Uterus (tissue), 4 donors: ENCODE measurements around the gene ZNF138. TPM values are rescaled to one million over a fixed set of nuclear protein-coding genes. Genes with fewer than 3 reads are reported as not detected.
"Not testable (repeated sequence)": the region's sequence is repeated elsewhere in the genome, so short reads cannot be mapped to it uniquely, and the experiment has no call there.

ENCODE experiments used
- DNase-seq, 2 donors: peaks; one replicate each; pipeline ENCODE4 v3.0.0-alpha.2; 2019 to 2020
- H3K27ac ChIP-seq, 2 donors: fragments of 200-600 bp; sonication (generic); 1 replicate in 1 of 2; 2 replicates in 1 of 2; pipeline ENCODE4 v1.5.1; 2016 to 2018
- H3K27me3 ChIP-seq, 2 donors: fragments of 200-600 bp; sonication (generic); one replicate each; pipeline ENCODE4 v1.5.1; 2018 to 2019; ENCODE audit warnings: control low read depth in 1 of 2
- H3K36me3 ChIP-seq, 2 donors: fragments of 200-600 bp; sonication (generic); one replicate each; pipeline ENCODE4 v1.5.1; 2019; ENCODE audit warnings: control low read depth in 1 of 2
- H3K4me1 ChIP-seq, 2 donors: fragments of 200-600 bp; sonication (generic); one replicate each; pipeline ENCODE4 v1.5.1; 2018 to 2019; ENCODE audit warnings: control low read depth in 1 of 2
- H3K4me3 ChIP-seq, 2 donors: fragments of 200-600 bp; sonication (generic); 1 replicate in 1 of 2; 2 replicates in 1 of 2; pipeline ENCODE4 v1.5.1; 2018 to 2019; ENCODE audit warnings: mild to moderate bottlenecking in 1 of 2
- H3K9me3 ChIP-seq, 2 donors: fragments of 200-600 bp; sonication (generic); one replicate each; pipeline ENCODE4 v1.5.1; 2019; ENCODE audit warnings: control low read depth in 1 of 2
- POLR2A ChIP-seq, 2 donors: fragments of 450-650 bp; IDR thresholded peaks; one replicate each; pipeline ENCODE4 v1.6.1; 2016; ENCODE audit warnings: antibody characterized with exemption in 2 of 2, mild to moderate bottlenecking in 1 of 2, moderate library complexity in 1 of 2
- intact Hi-C: fragments of 100-400 bp; cut with DNase I; formaldehyde crosslinking; loops from one replicate; pipeline ENCODE4 v1.15.1; 2023; ENCODE audit warnings: low total_unique reads
- total RNA-seq, 4 donors: library from RNA; depleted of rRNA in 3 of 4; stranded (reverse); fragments of >200 nt in 3 of 4; gene quantifications; one replicate each; pipeline versions ENCODE4 v1.1.0 to v1.2.4, GENCODE V29; 2014 to 2023
- TF ChIP-seq, protein P1 (sequence below), 4 experiments: fragments of 200-600 bp in 2 of 4; fragments of 450-650 bp in 2 of 4; sonication (generic) in 2 of 4; IDR thresholded peaks; one replicate each; pipeline ENCODE4 v1.5.1; 2016 to 2019; ENCODE audit warnings: antibody characterized with exemption in 4 of 4, mild to moderate bottlenecking in 2 of 4, moderate library complexity in 1 of 4
- donor health status: DM: yes; HTN: yes; CAD: no.

ZNF138 gene
- total RNA-seq, 4 donors from 2014 or later: 13.5 to 27.7 (median 15.2) TPM

GRCh38 chr7:64793106-64793755, 997 bp upstream of the ZNF138 start:
- no peaks in the 10 kb centered on the region for H3K4me1 ChIP-seq
- no peaks in the 10 kb centered on the region for H3K36me3 ChIP-seq
- H3K9me3 ChIP-seq: no peaks in the 10 kb centered on the region
- no peak for DNase-seq
- H3K27me3 ChIP-seq: no peaks in the 10 kb centered on the region
- H3K27ac ChIP-seq: peak overlapping the region; percentile 65 to 81
- H3K4me3 ChIP-seq: no peak overlapping the region
- intact Hi-C loops: no loop called here
- TF ChIP-seq POLR2A (IDR thresholded peaks at IDR 0.05): no peak
- TF ChIP-seq, protein P1, sequence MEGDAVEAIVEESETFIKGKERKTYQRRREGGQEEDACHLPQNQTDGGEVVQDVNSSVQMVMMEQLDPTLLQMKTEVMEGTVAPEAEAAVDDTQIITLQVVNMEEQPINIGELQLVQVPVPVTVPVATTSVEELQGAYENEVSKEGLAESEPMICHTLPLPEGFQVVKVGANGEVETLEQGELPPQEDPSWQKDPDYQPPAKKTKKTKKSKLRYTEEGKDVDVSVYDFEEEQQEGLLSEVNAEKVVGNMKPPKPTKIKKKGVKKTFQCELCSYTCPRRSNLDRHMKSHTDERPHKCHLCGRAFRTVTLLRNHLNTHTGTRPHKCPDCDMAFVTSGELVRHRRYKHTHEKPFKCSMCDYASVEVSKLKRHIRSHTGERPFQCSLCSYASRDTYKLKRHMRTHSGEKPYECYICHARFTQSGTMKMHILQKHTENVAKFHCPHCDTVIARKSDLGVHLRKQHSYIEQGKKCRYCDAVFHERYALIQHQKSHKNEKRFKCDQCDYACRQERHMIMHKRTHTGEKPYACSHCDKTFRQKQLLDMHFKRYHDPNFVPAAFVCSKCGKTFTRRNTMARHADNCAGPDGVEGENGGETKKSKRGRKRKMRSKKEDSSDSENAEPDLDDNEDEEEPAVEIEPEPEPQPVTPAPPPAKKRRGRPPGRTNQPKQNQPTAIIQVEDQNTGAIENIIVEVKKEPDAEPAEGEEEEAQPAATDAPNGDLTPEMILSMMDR (IDR thresholded peaks at IDR 0.05): no peak

DNA sequence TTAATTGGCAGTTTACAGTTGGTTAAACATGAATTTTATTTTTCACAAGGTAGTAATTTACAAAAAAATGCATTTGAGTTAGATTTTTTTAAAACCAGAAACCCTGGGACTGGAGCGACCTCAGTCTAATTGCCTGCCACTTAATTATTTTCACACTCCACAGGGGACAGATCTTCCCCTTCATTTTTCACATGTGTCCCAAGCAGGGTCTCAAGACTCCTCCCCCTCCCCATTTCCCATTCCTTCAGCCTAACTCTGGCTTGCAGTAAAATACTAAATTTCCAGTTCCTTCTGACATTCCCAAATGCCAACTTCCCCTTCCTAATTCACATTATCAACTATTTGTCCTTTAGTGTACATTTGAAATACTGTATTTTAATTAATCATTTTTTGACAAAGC, 948 bp downstream of the ZNF138 start:
- intact Hi-C loops: no loop called here
- Histone ChIP-seq H3K27ac (peak overlapping the region in 1 of 2 donors; percentile 81), H3K4me1 (no peaks in the 10 kb centered on the region), H3K9me3 (no peaks in the 10 kb centered on the region), H3K27me3 (no peaks in the 10 kb centered on the region), H3K36me3 (no peaks in the 10 kb centered on the region), H3K4me3 (peak overlapping the region; percentile 55 to 77)
- TF ChIP-seq, protein P1 (IDR thresholded peaks at IDR 0.05): no peak
- TF ChIP-seq POLR2A (IDR thresholded peaks at IDR 0.05): no peak
- no peak for DNase-seq

DNA sequence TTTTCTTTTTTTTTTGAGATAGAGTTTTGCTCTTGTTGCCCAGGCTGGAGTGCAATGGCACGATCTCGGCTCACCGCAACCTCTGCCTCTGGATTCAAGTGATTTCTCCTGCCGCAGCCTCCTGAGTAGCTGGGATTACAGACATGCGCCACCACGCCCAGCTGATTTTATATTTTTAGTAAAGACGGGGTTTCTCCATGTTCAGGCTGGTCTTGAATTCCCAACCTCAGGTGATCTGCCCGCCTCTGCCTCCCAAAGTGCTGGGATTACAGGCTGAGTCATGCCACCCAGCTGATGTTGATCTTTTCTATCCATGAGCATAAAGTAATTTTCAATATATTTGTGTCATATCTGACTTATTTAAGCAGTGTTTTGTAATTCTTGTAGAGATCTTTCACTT, 4.9 kb downstream of the ZNF138 start:
- H3K27ac ChIP-seq, intact Hi-C loops, H3K4me3 ChIP-seq, H3K9me3 ChIP-seq, H3K27me3 ChIP-seq, H3K4me1 ChIP-seq, H3K36me3 ChIP-seq, DNase-seq: not testable (repeated sequence)

DNA sequence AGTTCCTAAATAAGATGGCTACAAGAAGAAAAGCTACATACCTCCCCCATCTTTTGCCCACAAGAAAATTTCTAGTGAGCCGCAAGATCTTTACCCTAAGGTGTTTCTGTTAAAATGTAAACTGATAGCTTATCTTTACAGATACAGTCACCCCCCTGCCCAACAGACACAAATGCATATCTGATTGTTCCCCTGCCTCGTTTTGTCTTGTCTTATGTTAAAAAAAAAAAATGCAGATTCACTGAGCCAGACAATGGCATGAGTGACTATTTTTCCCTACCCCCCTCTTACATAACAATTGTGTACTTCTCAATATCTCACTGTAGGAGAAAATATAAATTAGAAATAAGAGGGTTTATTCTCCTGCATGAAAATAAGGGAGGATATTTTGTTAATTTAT, 8.5 kb downstream of the ZNF138 start:
- Histone ChIP-seq H3K27me3 (no peaks in the 10 kb centered on the region), H3K9me3 (no peaks in the 10 kb centered on the region), H3K27ac (no peak overlapping the region), H3K36me3 (no peaks in the 10 kb centered on the region), H3K4me3 (no peak overlapping the region), H3K4me1 (no peaks in the 10 kb centered on the region)
- DNase-seq: no peak
- TF ChIP-seq, protein P1 (IDR thresholded peaks at IDR 0.05): no peak
- TF ChIP-seq POLR2A (IDR thresholded peaks at IDR 0.05): no peak
- intact Hi-C loops: no loop called here

DNA sequence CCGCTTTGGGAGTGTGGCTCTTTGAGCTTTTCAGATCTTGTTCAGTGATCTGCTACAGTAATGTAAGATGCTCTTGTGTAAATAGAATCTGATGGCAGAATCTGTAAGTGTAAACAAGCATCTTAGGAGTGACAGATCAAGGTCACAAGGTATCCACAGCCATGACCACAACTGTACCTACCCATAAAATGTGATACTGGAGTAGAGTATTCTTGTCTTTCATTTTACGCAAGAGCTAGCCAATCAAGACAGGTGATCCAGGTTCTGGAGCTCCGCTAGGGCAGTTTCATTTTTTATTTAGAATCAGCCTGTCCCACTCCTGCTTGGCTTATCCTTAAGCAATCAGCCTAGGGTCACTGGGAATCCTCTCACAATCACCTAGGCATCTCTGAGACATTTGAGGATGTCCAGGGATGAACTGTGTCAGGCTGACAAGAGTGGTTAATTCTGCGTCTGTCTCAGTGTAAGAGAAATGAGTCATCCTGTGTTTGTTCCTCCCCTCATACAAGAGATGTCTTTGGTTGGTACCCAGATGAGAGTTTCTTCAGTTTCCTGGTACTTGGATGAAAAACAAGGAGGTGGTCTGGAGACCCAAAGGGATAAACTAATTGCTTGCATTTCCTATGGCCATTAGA, 13.6 kb downstream of the ZNF138 start:
- no peak for TF ChIP-seq POLR2A (IDR thresholded peaks at IDR 0.05)
- TF ChIP-seq, protein P1 (IDR thresholded peaks at IDR 0.05): no peak

More for the DNA sequence above, 13.6 kb downstream of the ZNF138 start:
- no peak for DNase-seq
- intact Hi-C loops: no loop called here
- H3K4me3 ChIP-seq: no peak overlapping the region
- no peaks in the 10 kb centered on the region for H3K27me3 ChIP-seq
- H3K27ac ChIP-seq: no peak overlapping the region
- no peaks in the 10 kb centered on the region for H3K4me1 ChIP-seq
- H3K9me3 ChIP-seq: no peaks in the 10 kb centered on the region
- H3K36me3 ChIP-seq: no peaks in the 10 kb centered on the region
